ENCODE measurements around the gene FETUB.
"Not testable (repeated sequence)": the region's sequence is repeated elsewhere in the genome, so short reads cannot be mapped to it uniquely, and the experiment has no call there.

Gene FETUB

DNA sequence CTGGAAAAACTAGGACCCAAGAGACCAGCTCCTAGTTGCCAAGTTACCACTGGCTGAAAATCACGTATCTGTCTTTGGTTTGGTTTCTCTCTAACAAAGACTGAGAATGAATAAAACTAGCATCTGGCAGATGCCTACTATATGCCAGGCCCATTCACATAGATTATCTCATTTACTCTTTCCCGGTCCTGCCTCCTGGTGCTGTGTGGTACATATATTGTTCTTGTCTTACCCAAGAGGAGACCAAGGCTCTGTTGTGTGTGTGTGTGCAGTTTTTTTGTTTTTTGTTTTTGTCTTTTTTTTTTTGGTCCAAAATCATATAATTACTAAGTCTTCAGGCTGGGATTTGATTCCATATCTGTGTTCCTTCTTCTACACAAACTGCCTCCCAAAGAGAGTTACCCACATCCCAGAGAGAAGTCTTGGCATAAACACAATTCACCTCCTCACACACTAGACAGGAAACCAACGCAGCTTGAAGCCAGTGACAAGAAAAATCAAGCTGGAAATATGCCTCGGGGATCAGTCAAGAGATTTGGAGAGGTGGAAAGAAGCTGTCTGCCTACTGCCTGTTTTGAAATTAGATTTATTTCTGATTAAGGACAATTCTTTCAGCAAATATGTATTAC is 26.4 kb upstream of the FETUB start:
- DNase-seq (ENCODE audit: low read depth in 2 of 2), result no peak

- no peak for DNase-seq (ENCODE audit: low read depth in 2 of 2)
These were observed 26.0 kb upstream of the FETUB start for GRCh38 chr3:186614266-186614596.

- peak; percentile 43 to 45 for DNase-seq (ENCODE audit: low read depth in 2 of 2)
These were observed 25.4 kb upstream of the FETUB start for GRCh38 chr3:186614597-186615483.

DNA sequence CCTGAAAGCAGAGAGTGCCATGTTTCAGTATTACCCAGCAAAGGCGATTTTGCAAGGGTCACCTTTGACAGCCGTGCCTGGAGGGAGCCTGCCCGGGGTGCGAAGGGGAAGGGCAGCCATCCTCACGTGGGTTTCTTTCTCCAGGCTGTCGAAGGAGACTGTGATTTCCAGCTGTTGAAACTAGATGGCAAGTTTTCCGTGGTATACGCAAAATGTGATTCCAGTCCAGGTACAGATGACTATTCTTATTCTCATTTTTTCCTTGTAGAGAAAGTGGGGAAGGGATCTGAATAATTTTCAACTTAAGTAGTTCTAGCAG is 23.9 kb upstream of the FETUB start:
- no peak for DNase-seq (ENCODE audit: low read depth in 2 of 2)

DNA sequence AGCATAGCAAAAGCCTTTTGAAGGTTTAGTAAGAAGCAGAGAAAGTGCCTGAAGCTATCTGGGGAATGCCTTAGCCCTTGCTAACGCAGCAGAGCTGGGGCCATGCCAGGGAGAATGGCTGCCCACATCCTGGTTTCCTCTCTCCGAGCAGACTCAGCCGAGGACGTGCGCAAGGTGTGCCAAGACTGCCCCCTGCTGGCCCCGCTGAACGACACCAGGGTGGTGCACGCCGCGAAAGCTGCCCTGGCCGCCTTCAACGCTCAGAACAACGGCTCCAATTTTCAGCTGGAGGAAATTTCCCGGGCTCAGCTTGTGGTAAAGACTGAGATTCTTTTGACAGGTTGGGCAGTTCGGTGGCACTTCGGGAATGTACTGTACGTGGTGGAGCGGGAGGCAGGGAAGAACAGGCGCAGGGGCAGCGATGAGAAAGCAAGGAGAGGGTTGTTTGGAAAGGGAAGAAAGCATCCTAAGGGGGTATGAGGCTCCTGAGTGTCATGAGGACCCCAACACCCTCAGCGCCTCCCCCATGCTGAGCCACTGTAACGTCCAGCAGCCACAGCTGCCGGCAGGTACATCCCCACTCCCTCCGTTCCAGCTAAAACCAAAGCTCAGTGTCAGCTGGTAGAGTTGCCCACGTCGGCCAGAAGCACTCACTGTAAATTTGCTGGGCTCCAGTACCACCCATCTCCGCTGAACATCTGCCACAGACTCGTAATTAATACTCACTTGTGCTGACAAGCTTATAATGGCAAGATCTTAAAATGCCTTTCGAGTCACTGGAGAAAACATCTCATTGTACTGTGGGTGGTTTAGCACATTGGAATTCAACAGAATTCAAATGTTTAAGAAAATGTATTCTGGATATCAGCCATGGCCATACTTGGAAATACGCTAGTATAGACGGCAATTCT is 22.9 kb upstream of the FETUB start:
- DNase-seq (ENCODE audit: low read depth in 2 of 2), result peak; percentile 68 to 72

GRCh38 chr3:186618318-186618938 is 21.8 kb upstream of the FETUB start:
- DNase-seq (ENCODE audit: low read depth in 2 of 2), result no peak

DNA sequence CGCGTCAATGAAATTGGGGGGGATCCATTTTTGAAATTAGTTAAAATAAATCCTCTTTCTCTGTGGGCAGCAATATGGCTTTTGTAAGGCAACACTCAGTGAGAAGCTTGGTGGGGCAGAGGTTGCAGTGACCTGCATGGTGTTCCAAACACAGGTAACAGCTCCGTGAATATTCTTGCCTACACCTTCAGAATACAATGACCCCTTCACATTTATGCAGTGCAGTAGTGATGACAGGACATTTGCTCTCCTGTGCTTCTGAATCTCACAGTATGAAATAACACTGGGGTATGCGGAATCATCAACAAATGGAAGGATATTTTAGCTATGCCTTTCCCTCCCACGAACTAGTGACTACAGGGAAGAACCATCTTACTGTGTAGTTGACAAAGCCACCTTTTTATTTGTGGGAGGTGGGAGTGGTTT is 20.4 kb upstream of the FETUB start:
- no peak for DNase-seq (ENCODE audit: low read depth in 2 of 2)

GRCh38 chr3:186620213-186621092 is 19.7 kb upstream of the FETUB start:
- no peak for DNase-seq (ENCODE audit: low read depth in 2 of 2)

- DNase-seq (ENCODE audit: low read depth in 2 of 2), result no peak
These were observed 18.1 kb upstream of the FETUB start for GRCh38 chr3:186621894-186622650.

DNA sequence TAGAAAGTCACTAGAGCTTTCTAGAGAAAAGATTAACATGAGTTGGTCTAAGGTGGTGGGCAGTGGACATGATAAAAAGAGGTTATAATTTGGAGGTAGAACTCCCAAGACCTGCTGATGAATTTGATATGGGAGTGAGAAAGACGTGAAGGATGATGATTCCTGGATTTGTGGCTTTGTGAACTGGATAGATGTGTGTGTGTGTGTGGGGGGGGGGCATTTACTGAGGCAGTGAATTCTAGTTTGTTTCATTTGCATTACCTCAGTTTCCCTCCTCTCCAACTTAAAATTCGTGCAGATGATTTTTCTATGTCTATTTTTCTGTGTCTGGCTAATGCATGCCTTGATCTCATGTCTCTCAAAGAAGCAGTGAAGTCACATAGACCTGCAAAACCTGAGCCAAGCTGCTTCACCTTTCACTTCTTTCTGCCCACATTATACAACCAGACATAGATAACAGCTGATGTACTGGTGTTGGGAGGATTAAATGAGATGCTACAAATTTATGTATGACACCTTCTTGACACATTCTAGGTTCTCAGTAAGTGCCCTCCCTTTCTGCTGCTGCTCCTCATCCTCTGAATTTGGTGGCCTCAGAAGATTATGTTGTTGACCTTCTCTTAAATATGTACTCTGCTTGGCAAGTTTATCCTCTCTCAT is 17.4 kb upstream of the FETUB start:
- DNase-seq (ENCODE audit: low read depth in 2 of 2), result no peak

DNA sequence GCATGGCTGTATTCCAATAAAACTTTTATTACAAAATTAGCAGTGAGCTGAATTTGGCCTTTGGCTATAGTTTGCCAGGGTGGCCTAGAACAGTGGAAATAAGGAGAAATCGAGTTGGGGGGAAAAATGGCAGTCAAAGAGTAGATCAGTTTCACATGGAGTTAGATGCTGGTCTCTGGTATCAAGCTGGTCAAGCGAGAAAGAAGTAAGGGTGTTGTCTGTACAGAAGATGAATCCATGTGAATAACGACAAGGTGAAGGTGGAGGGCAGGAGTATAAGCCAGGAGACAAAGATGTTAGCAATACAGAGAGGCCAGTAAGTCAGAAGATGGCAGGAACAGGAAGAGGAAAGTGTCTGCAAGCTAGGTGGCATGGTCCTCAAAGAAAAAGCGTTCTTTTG is 15.6 kb upstream of the FETUB start:
- DNase-seq (ENCODE audit: low read depth in 2 of 2), result no peak

DNA sequence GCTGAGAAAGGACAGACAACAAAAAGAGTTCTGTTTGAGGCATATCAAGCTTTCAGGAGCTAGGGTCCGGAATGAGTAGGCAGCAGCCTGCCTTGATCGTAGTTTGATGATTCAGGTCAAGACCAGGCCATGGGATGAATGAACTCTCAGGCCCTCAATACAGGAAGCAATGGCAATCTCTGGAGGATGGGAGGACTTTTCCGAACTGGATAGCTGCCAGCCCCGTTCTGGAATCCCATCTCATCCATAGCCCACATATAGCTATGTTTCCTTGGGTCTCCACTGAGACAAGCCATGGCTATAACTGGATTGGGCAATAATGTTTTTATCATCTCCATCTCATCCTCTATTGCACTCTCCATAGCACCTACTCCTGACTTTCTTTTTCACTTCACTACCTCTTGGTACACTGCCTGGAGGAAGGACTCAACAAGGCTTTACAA is 14.6 kb upstream of the FETUB start:
- no peak for DNase-seq (ENCODE audit: low read depth in 2 of 2)

GRCh38 chr3:186626254-186626847 is 13.8 kb upstream of the FETUB start:
- DNase-seq (ENCODE audit: low read depth in 2 of 2), result no peak

DNA sequence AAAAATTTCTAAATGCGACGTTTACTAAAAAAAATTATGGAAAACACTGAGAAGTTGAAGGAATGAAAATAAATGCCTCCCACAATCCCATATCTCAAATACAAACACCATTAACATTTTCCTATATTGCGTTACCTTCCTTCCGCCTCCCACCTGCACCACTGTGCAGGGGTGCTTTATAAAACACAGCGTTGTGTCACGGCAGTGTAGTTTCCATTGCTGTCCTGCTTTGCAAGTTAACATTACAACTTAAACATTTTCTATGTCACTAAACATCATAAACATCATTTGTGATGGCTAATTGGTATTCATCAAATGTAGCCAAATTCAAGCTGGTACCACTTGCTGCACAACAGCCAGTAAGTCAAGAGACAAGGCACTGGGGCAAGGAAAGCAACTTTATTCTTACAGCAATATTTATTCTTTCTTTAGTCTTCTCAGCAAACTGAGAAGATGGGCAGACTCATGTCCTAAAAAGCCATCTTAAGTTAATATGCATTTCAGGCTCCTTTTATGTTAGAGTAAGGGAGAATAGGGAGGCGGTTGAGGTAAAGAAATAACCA is 12.3 kb upstream of the FETUB start:
- no peak for DNase-seq (ENCODE audit: low read depth in 2 of 2)

DNA sequence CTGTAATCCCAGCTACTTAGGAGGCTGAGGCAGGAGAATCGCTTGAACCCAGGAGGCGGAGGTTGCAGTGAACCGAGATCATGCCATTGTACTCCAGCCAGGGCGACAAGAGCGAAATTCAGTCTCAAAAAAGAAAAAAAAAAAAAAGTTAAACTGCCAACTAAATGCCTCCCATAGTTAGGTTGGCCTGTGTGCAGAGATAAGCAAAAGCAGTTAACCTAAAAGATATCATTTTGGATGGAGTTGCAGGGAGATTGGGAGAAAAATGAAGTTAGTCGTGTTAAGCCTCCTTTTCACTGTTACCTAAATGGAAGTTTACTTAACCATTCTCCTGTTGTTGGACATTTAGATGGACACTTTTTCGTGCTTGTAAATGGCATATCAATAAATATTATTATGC is 11.4 kb upstream of the FETUB start:
- no peak for DNase-seq (ENCODE audit: low read depth in 2 of 2)

GRCh38 chr3:186630950-186631641 is 9.1 kb upstream of the FETUB start:
- no peak for DNase-seq (ENCODE audit: low read depth in 2 of 2)

GRCh38 chr3:186633481-186633880 is 6.7 kb upstream of the FETUB start:
- DNase-seq (ENCODE audit: low read depth in 2 of 2), result no peak

GRCh38 chr3:186634207-186634606 is 6.0 kb upstream of the FETUB start:
- DNase-seq (ENCODE audit: low read depth in 2 of 2), result not testable (repeated sequence)
